HepG2 (cell line): ENCODE data around the gene LRRC45. TPM values are rescaled to one million over a fixed set of nuclear protein-coding genes. Genes with fewer than 3 reads are reported as not detected.

Experiments
- ARHGAP35 ChIP-seq: sonication (generic); formaldehyde crosslinking; IDR thresholded peaks from 2 replicates; pipeline ENCODE4 v1.9.0; 2022; ENCODE audit warnings: mild to moderate bottlenecking, inconsistent platforms, moderate library complexity, missing genetic modification reagents, borderline replicate concordance
- CREB1 ChIP-seq, 2 experiments: fragments of 450-650 bp in 1 of 2; IDR thresholded peaks; 2 replicates each; pipeline ENCODE4 v1.6.1; 2016 to 2017; ENCODE audit warnings: control low read depth in 1 of 2, mild to moderate bottlenecking in 1 of 2, missing compliant biosample characterization in 1 of 2, missing genetic modification characterization in 1 of 2
- EEA1 ChIP-seq: sonication (generic); formaldehyde crosslinking; IDR thresholded peaks from 2 replicates; pipeline ENCODE4 v1.5.1; 2020; ENCODE audit warnings: mild to moderate bottlenecking, missing genetic modification reagents, borderline replicate concordance
- FOXJ3 ChIP-seq: sonication (generic); formaldehyde crosslinking; IDR thresholded peaks from 2 replicates; pipeline ENCODE4 v1.4.0; 2020; ENCODE audit warnings: missing genetic modification reagents, mild to moderate bottlenecking, borderline replicate concordance
- GRHL1 ChIP-seq: sonication (generic); formaldehyde crosslinking; conservative IDR thresholded peaks from 2 replicates; pipeline ENCODE4 v1.8.0; 2022; ENCODE audit warnings: missing genetic modification reagents
- HOXA7 ChIP-seq: sonication (generic); formaldehyde crosslinking; IDR thresholded peaks from 2 replicates; pipeline ENCODE4 v1.8.1; 2022; ENCODE audit warnings: mild to moderate bottlenecking, missing genetic modification reagents, moderate library complexity
- MATR3 ChIP-seq: sonication (generic); formaldehyde crosslinking; IDR thresholded peaks from 2 replicates; pipeline ENCODE4 v1.4.0; 2020; ENCODE audit warnings: missing genetic modification reagents
- PBX2 ChIP-seq: IDR thresholded peaks from 2 replicates; pipeline ENCODE4 v1.6.1; 2016; ENCODE audit warnings: control low read depth
- RELA ChIP-seq: sonication (generic); formaldehyde crosslinking; IDR thresholded peaks from 2 replicates; pipeline ENCODE4 v1.4.0; 2020; ENCODE audit warnings: missing genetic modification reagents
- ZGPAT ChIP-seq: IDR thresholded peaks from 2 replicates; pipeline ENCODE4 v1.6.1; 2016; ENCODE audit warnings: mild to moderate bottlenecking
- ZNF136 ChIP-seq: sonication (generic); formaldehyde crosslinking; IDR thresholded peaks from 2 replicates; pipeline ENCODE4 v1.8.1; 2022; ENCODE audit warnings: low read depth, mild to moderate bottlenecking, moderate library complexity, missing genetic modification reagents
- ZNF205 ChIP-seq: IDR thresholded peaks from 2 replicates; pipeline ENCODE4 v1.6.1; 2018; ENCODE audit warnings: missing biosample characterization, missing genetic modification reagents
- ZNF274 ChIP-seq: sonication (generic); formaldehyde crosslinking; IDR thresholded peaks from 2 replicates; pipeline ENCODE4 v1.5.1; 2020; ENCODE audit warnings: mild to moderate bottlenecking, missing genetic modification reagents
- ZNF543 ChIP-seq: sonication (generic); formaldehyde crosslinking; IDR thresholded peaks from 2 replicates; pipeline ENCODE4 v1.4.0; 2020; ENCODE audit warnings: mild to moderate bottlenecking, missing genetic modification reagents
- ZNF772 ChIP-seq: sonication (generic); formaldehyde crosslinking; IDR thresholded peaks from 2 replicates; pipeline ENCODE4 v1.5.0; 2020; ENCODE audit warnings: mild to moderate bottlenecking, missing genetic modification reagents
- ZNF879 ChIP-seq: sonication (generic); formaldehyde crosslinking; IDR thresholded peaks from 2 replicates; pipeline ENCODE4 v1.8.1; 2023; ENCODE audit warnings: missing genetic modification reagents
- polyA plus RNA-seq, 8 experiments: library from polyadenylated mRNA; depleted of rRNA in 3 of 8; stranded (reverse) in 7 of 8; unstranded in 1 of 8; fragments of >200 nt; fragmentation: Illumina TruSeq in 4 of 8; extraction: Trizol in 4 of 8; gene quantifications; 2 replicates each; pipeline versions ENCODE4 v1.2.1 to v1.2.3, GENCODE V29; 2011 to 2016; ENCODE audit warnings: low read depth in 4 of 8, missing spikeins in 1 of 8, mixed read lengths in 1 of 8; ENCODE audit not compliant: insufficient read depth in 1 of 8
- total RNA-seq, 5 experiments: library from RNA; depleted of rRNA; stranded (reverse); fragments of >200 nt; fragmentation: Illumina TruSeq; extraction: Trizol; gene quantifications; 2 replicates each; pipeline ENCODE4 v1.2.3, GENCODE V29; 2016; ENCODE audit warnings: low read depth in 1 of 5
- TF ChIP-seq, protein P1 (sequence below): sonication (generic); formaldehyde crosslinking; conservative IDR thresholded peaks from 2 replicates; pipeline ENCODE4 v1.8.0; 2022; ENCODE audit warnings: low read depth, missing genetic modification reagents
- TF ChIP-seq, protein P2 (sequence below): sonication (generic); formaldehyde crosslinking; IDR thresholded peaks from 2 replicates; pipeline ENCODE4 v1.5.1; 2020; ENCODE audit warnings: mild to moderate bottlenecking, missing genetic modification reagents

Gene LRRC45
- total and polyA plus RNA-seq, 2 of the 13 experiments (the other 11 are each of a cell fraction or from before 2014, with no cell fraction given), result 11.6 to 48.1 TPM

GRCh38 chr17:82021107-82021899 is 1.8 kb upstream of the LRRC45 start (continued):
- TF ChIP-seq ZNF136, result no peak
- peak; percentile 48; the same call in 1 of the 2 replicates for TF ChIP-seq CREB1 (IDR thresholded peaks at IDR 0.05)
- TF ChIP-seq CREB1 (CRISPR knock-in tag; IDR thresholded peaks at IDR 0.05), result no peak
- TF ChIP-seq, protein P1, sequence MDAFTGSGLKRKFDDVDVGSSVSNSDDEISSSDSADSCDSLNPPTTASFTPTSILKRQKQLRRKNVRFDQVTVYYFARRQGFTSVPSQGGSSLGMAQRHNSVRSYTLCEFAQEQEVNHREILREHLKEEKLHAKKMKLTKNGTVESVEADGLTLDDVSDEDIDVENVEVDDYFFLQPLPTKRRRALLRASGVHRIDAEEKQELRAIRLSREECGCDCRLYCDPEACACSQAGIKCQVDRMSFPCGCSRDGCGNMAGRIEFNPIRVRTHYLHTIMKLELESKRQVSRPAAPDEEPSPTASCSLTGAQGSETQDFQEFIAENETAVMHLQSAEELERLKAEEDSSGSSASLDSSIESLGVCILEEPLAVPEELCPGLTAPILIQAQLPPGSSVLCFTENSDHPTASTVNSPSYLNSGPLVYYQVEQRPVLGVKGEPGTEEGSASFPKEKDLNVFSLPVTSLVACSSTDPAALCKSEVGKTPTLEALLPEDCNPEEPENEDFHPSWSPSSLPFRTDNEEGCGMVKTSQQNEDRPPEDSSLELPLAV (CRISPR knock-in tag), result no peak
- 0 out of 2 replicates have a peak, but pooled peaks have one; percentile 58 for TF ChIP-seq EEA1
- peak; percentile 74; the same call in 1 of the 2 replicates for TF ChIP-seq ZNF772 (CRISPR knock-in tag)
- no peak; the same call in 1 of the 2 replicates for TF ChIP-seq ZNF274 (CRISPR knock-in tag)
- 0 out of 2 replicates have a peak, but pooled peaks have one; percentile 3 for TF ChIP-seq ARHGAP35 (CRISPR knock-in tag)
- peak; percentile 49; the same call in 1 of the 2 replicates for TF ChIP-seq FOXJ3 (CRISPR knock-in tag)
- TF ChIP-seq HOXA7 (CRISPR knock-in tag), result no peak
- no peak for TF ChIP-seq GRHL1 (CRISPR knock-in tag)
- TF ChIP-seq ZGPAT (CRISPR knock-in tag), result peak; percentile 85; the same call in 1 of the 2 replicates
- TF ChIP-seq MATR3 (CRISPR knock-in tag), result no peak
- 0 out of 2 replicates have a peak, but pooled peaks have one; percentile 36 for TF ChIP-seq ZNF543 (CRISPR knock-in tag)
- TF ChIP-seq ZNF879, result no peak
- TF ChIP-seq, protein P2, sequence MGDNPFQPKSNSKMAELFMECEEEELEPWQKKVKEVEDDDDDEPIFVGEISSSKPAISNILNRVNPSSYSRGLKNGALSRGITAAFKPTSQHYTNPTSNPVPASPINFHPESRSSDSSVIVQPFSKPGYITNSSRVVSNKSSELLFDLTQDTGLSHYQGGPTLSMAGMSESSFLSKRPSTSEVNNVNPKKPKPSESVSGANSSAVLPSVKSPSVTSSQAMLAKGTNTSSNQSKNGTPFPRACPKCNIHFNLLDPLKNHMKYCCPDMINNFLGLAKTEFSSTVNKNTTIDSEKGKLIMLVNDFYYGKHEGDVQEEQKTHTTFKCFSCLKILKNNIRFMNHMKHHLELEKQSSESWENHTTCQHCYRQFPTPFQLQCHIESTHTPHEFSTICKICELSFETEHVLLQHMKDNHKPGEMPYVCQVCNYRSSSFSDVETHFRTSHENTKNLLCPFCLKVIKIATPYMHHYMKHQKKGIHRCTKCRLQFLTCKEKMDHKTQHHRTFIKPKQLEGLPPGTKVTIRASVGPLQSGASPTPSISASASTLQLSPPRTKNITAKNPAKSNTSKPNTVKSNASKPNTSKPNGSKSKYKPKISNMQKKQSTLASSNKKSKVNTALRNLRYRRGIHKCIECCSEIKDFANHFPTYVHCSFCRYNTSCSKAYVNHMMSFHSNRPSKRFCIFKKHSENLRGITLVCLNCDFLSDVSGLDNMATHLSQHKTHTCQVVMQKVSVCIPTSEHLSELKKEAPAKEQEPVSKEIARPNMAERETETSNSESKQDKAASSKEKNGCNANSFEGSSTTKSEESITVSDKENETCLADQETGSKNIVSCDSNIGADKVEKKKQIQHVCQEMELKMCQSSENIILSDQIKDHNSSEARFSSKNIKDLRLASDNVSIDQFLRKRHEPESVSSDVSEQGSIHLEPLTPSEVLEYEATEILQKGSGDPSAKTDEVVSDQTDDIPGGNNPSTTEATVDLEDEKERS (CRISPR knock-in tag), result peak; percentile 89
- TF ChIP-seq RELA (CRISPR knock-in tag), result peak; percentile 83; the same call in 1 of the 2 replicates
- no peak for TF ChIP-seq PBX2 (CRISPR knock-in tag)
- TF ChIP-seq ZNF205 (CRISPR knock-in tag), result peak; percentile 38; the same call in 1 of the 2 replicates
